ENCODE results near the gene CTAGE4. TPM values are rescaled to one million over a fixed set of nuclear protein-coding genes. Genes with fewer than 3 reads are reported as not detected.
"Not testable (repeated sequence)": the region's sequence is repeated elsewhere in the genome, so short reads cannot be mapped to it uniquely, and the experiment has no call there.

CTAGE4 gene
- total RNA-seq, 2 donors from 2014 or later: 6.3 to 8.7 TPM

- H3K36me3 Mint-ChIP-seq (ENCODE audit: low read depth); H3K27ac ChIP-seq (ENCODE audit: low read depth, low read length); H3K4me1 Mint-ChIP-seq; H3K27me3 ChIP-seq (ENCODE audit: control insufficient read depth, insufficient read depth, low read length, poor library complexity, severe bottlenecking); DNase-seq; H3K27me3 Mint-ChIP-seq (ENCODE audit: insufficient read depth); H3K4me3 ChIP-seq (ENCODE audit: low read length); H3K27ac Mint-ChIP-seq; H3K9me3 ChIP-seq (ENCODE audit: control insufficient read depth, low read length); H3K4me1 ChIP-seq (ENCODE audit: control insufficient read depth, insufficient read depth, low read length); H3K9me3 Mint-ChIP-seq; H3K36me3 ChIP-seq (ENCODE audit: control insufficient read depth, insufficient read depth, low read length); H3K9ac ChIP-seq (ENCODE audit: extremely low read depth, low read length, poor library complexity, severe bottlenecking): not testable (repeated sequence)
- WGBS, 2 experiments (ENCODE audit: insufficient coverage in 1 of 2, insufficient read length in 1 of 2): no CpG with 5 or more reads among the region's 51 CpGs
- peak within 1 kb of the TSS; percentile 46 for H3K4me3 Mint-ChIP-seq
Observed at GRCh38 chr7:144195212-144195872, 12.1 kb downstream of the CTAGE4 start, which contains the start of gene ARHGEF35. TSS of gene ARHGEF35 (minus strand) at chr7:144195833. CDS start at chr7:144188383, 7,450 bp downstream.

- H3K9me3 Mint-ChIP-seq; H3K27ac Mint-ChIP-seq; H3K4me1 Mint-ChIP-seq; H3K36me3 ChIP-seq (ENCODE audit: control insufficient read depth, insufficient read depth, low read length); H3K27me3 Mint-ChIP-seq (ENCODE audit: insufficient read depth); H3K27ac ChIP-seq (ENCODE audit: low read depth, low read length); H3K4me3 Mint-ChIP-seq; H3K36me3 Mint-ChIP-seq (ENCODE audit: low read depth); H3K9ac ChIP-seq (ENCODE audit: extremely low read depth, low read length, poor library complexity, severe bottlenecking); DNase-seq; H3K27me3 ChIP-seq (ENCODE audit: control insufficient read depth, insufficient read depth, low read length, poor library complexity, severe bottlenecking); H3K9me3 ChIP-seq (ENCODE audit: control insufficient read depth, low read length); H3K4me3 ChIP-seq (ENCODE audit: low read length); H3K4me1 ChIP-seq (ENCODE audit: control insufficient read depth, insufficient read depth, low read length): not testable (repeated sequence)
- 84% methylated on average over 1 of the region's 4 CpGs; no CpG with 5 or more reads in 1 of the 2 experiments for WGBS, 2 experiments (ENCODE audit: insufficient coverage in 1 of 2, insufficient read length in 1 of 2)
Observed at GRCh38 chr7:144198934-144199333, 15.7 kb downstream of the CTAGE4 start.

GRCh38 chr7:144201978-144202377, 18.7 kb downstream of the CTAGE4 start:
- not testable (repeated sequence) for H3K9ac ChIP-seq (ENCODE audit: extremely low read depth, low read length, poor library complexity, severe bottlenecking); H3K4me3 Mint-ChIP-seq; H3K36me3 ChIP-seq (ENCODE audit: control insufficient read depth, insufficient read depth, low read length); DNase-seq; H3K27ac ChIP-seq (ENCODE audit: low read depth, low read length); H3K4me3 ChIP-seq (ENCODE audit: low read length); H3K9me3 Mint-ChIP-seq; H3K4me1 ChIP-seq (ENCODE audit: control insufficient read depth, insufficient read depth, low read length); H3K4me1 Mint-ChIP-seq; H3K9me3 ChIP-seq (ENCODE audit: control insufficient read depth, low read length); H3K27ac Mint-ChIP-seq; H3K27me3 ChIP-seq (ENCODE audit: control insufficient read depth, insufficient read depth, low read length, poor library complexity, severe bottlenecking); H3K36me3 Mint-ChIP-seq (ENCODE audit: low read depth); H3K27me3 Mint-ChIP-seq (ENCODE audit: insufficient read depth)
- WGBS, 2 experiments (ENCODE audit: insufficient coverage in 1 of 2, insufficient read length in 1 of 2): no CpG with 5 or more reads among the region's 1 CpG

- H3K4me1 ChIP-seq (ENCODE audit: control insufficient read depth, insufficient read depth, low read length); H3K4me1 Mint-ChIP-seq; H3K27me3 Mint-ChIP-seq (ENCODE audit: insufficient read depth); H3K27ac Mint-ChIP-seq; H3K4me3 ChIP-seq (ENCODE audit: low read length); H3K9ac ChIP-seq (ENCODE audit: extremely low read depth, low read length, poor library complexity, severe bottlenecking); H3K36me3 ChIP-seq (ENCODE audit: control insufficient read depth, insufficient read depth, low read length); H3K27me3 ChIP-seq (ENCODE audit: control insufficient read depth, insufficient read depth, low read length, poor library complexity, severe bottlenecking); DNase-seq; H3K4me3 Mint-ChIP-seq; H3K27ac ChIP-seq (ENCODE audit: low read depth, low read length); H3K36me3 Mint-ChIP-seq (ENCODE audit: low read depth); H3K9me3 ChIP-seq (ENCODE audit: control insufficient read depth, low read length); H3K9me3 Mint-ChIP-seq: not testable (repeated sequence)
- WGBS, 2 experiments (ENCODE audit: insufficient coverage in 1 of 2, insufficient read length in 1 of 2): no CpG with 5 or more reads among the region's 3 CpGs
Observed at GRCh38 chr7:144203086-144203485, 19.8 kb downstream of the CTAGE4 start.

GRCh38 chr7:144205306-144205705, 22.0 kb downstream of the CTAGE4 start:
- not testable (repeated sequence) for H3K27ac Mint-ChIP-seq; H3K4me3 Mint-ChIP-seq; H3K9ac ChIP-seq (ENCODE audit: extremely low read depth, low read length, poor library complexity, severe bottlenecking); H3K4me3 ChIP-seq (ENCODE audit: low read length); DNase-seq; H3K9me3 Mint-ChIP-seq; H3K36me3 ChIP-seq (ENCODE audit: control insufficient read depth, insufficient read depth, low read length); H3K4me1 ChIP-seq (ENCODE audit: control insufficient read depth, insufficient read depth, low read length); H3K36me3 Mint-ChIP-seq (ENCODE audit: low read depth); H3K27ac ChIP-seq (ENCODE audit: low read depth, low read length); H3K27me3 ChIP-seq (ENCODE audit: control insufficient read depth, insufficient read depth, low read length, poor library complexity, severe bottlenecking); H3K27me3 Mint-ChIP-seq (ENCODE audit: insufficient read depth); H3K9me3 ChIP-seq (ENCODE audit: control insufficient read depth, low read length); H3K4me1 Mint-ChIP-seq
- WGBS, 2 experiments (ENCODE audit: insufficient coverage in 1 of 2, insufficient read length in 1 of 2): no CpG with 5 or more reads among the region's 5 CpGs

- H3K36me3 ChIP-seq (ENCODE audit: control insufficient read depth, insufficient read depth, low read length); H3K4me1 Mint-ChIP-seq; H3K36me3 Mint-ChIP-seq (ENCODE audit: low read depth); H3K4me1 ChIP-seq (ENCODE audit: control insufficient read depth, insufficient read depth, low read length); H3K9ac ChIP-seq (ENCODE audit: extremely low read depth, low read length, poor library complexity, severe bottlenecking); H3K9me3 ChIP-seq (ENCODE audit: control insufficient read depth, low read length); H3K4me3 ChIP-seq (ENCODE audit: low read length); H3K4me3 Mint-ChIP-seq; H3K27ac Mint-ChIP-seq; H3K27me3 ChIP-seq (ENCODE audit: control insufficient read depth, insufficient read depth, low read length, poor library complexity, severe bottlenecking); H3K27me3 Mint-ChIP-seq (ENCODE audit: insufficient read depth); H3K27ac ChIP-seq (ENCODE audit: low read depth, low read length); H3K9me3 Mint-ChIP-seq; DNase-seq: not testable (repeated sequence)
Observed at GRCh38 chr7:144217200-144217599, 33.9 kb downstream of the CTAGE4 start.

- not testable (repeated sequence) for H3K4me1 ChIP-seq (ENCODE audit: control insufficient read depth, insufficient read depth, low read length); H3K27me3 ChIP-seq (ENCODE audit: control insufficient read depth, insufficient read depth, low read length, poor library complexity, severe bottlenecking); H3K4me1 Mint-ChIP-seq; H3K9me3 Mint-ChIP-seq; H3K27me3 Mint-ChIP-seq (ENCODE audit: insufficient read depth); H3K4me3 Mint-ChIP-seq; H3K27ac ChIP-seq (ENCODE audit: low read depth, low read length); H3K36me3 Mint-ChIP-seq (ENCODE audit: low read depth); H3K9me3 ChIP-seq (ENCODE audit: control insufficient read depth, low read length); H3K4me3 ChIP-seq (ENCODE audit: low read length); H3K9ac ChIP-seq (ENCODE audit: extremely low read depth, low read length, poor library complexity, severe bottlenecking); H3K36me3 ChIP-seq (ENCODE audit: control insufficient read depth, insufficient read depth, low read length)
- WGBS, 2 experiments (ENCODE audit: insufficient coverage in 1 of 2, insufficient read length in 1 of 2): 100% methylated on average over 1 of the region's 1 CpG
- peak overlapping the region; percentile 33 for H3K27ac Mint-ChIP-seq
- peak; percentile 34 for DNase-seq
Observed at GRCh38 chr7:144218581-144218980, 35.3 kb downstream of the CTAGE4 start.
